GM03348 (cell line): Measurements from ENCODE around the gene MRGPRE.

ENCODE experiments used
- DNase-seq: peaks from one replicate; pipeline ENCODE4 v3.0.0; 2012; ENCODE audit warnings: low spot score

MRGPRE gene

GRCh38 chr11:3178349-3178748 is 53.9 kb downstream of the MRGPRE start:
- peak; percentile 72 for DNase-seq

GRCh38 chr11:3177931-3178330 is 54.3 kb downstream of the MRGPRE start:
- DNase-seq: peak; percentile 20
